GM12875 (cell line): Measurements from ENCODE around the gene UNC13B.

Source experiments
- H3K4me3 ChIP-seq: one replicate; pipeline ENCODE4 v1.5.1; 2011; ENCODE audit warnings: low read depth, low read length, control low read depth
- TF ChIP-seq, protein P1 (sequence below): IDR thresholded peaks from 2 replicates; pipeline ENCODE4 v1.5.1; 2011; ENCODE audit warnings: low read depth, mild to moderate bottlenecking, control low read depth, inconsistent platforms, low read length, moderate library complexity, borderline replicate concordance; ENCODE audit not compliant: insufficient read depth

Gene UNC13B

DNA sequence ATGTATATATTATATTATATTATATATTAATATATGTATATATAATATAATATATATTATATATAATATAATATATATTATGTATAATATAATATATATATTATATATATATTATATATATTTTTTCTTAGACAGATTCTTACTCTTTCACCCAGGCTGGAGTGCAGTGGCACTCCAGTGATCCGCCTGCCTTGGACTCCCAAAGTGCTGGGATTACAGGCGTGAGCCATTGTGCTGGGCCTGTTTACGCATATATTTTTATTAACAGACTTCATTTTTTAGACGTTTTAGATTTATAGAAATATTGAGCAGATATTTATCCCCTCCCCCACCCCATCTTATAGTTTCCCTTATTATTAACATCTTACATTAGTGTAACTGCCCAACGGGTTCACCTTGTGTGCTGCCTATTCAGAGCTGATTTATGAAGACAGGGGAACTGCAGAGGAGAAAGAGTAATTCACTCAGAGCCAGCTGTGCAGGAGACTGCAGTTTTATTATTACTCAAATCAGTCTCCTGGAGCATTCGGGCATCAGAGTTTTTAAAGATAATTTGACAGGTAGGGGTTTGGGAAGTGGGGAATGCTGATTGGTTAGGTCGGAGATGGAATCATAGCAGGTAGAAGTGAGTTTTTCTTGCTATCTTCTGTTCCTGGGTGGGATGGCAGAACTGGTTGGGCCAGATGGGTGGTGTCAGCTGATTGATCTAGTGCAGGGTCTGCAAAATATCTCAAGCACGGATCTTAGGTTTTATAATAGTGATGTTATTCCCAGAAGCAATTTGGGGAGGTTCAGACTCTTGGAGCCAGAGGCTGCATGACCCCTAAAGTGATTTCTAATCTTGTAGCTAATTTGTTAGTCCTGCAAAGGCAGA is 93.4 kb downstream of the UNC13B start:
- TF ChIP-seq, protein P1, sequence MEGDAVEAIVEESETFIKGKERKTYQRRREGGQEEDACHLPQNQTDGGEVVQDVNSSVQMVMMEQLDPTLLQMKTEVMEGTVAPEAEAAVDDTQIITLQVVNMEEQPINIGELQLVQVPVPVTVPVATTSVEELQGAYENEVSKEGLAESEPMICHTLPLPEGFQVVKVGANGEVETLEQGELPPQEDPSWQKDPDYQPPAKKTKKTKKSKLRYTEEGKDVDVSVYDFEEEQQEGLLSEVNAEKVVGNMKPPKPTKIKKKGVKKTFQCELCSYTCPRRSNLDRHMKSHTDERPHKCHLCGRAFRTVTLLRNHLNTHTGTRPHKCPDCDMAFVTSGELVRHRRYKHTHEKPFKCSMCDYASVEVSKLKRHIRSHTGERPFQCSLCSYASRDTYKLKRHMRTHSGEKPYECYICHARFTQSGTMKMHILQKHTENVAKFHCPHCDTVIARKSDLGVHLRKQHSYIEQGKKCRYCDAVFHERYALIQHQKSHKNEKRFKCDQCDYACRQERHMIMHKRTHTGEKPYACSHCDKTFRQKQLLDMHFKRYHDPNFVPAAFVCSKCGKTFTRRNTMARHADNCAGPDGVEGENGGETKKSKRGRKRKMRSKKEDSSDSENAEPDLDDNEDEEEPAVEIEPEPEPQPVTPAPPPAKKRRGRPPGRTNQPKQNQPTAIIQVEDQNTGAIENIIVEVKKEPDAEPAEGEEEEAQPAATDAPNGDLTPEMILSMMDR = no peak
- no peak overlapping the region for H3K4me3 ChIP-seq

DNA sequence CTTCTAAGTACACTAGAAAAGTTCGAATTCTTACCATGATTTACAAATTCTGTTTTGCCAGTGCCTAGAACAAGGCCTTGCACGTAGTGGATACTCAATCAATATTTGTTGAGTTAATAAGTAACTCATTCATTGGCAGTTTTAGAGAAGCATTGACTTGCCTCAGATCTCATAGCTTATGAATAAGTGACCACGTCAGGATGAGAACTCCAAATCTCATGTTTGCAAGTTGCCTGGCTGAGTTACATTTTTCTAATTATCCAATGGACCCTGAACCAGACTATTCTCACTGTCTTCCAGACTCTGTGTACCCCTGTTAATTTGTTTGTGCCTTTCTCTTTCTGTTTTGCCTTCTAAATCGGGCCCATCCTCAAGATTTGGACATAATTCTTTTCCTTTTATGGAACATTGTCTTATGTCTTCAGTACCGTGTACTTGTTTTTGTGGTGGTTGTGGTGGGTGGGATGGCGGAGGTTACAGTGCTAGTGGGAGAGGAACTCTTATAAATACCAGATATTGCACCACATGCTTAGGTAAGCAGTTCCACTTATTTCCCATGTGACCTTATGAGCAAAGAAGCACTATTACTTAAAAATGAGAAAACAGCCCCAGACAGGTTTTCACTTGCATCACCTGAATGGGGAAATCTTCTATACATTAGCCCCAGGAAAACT is 96.3 kb downstream of the UNC13B start:
- TF ChIP-seq, protein P1 = no peak
- H3K4me3 ChIP-seq = no peak overlapping the region

DNA sequence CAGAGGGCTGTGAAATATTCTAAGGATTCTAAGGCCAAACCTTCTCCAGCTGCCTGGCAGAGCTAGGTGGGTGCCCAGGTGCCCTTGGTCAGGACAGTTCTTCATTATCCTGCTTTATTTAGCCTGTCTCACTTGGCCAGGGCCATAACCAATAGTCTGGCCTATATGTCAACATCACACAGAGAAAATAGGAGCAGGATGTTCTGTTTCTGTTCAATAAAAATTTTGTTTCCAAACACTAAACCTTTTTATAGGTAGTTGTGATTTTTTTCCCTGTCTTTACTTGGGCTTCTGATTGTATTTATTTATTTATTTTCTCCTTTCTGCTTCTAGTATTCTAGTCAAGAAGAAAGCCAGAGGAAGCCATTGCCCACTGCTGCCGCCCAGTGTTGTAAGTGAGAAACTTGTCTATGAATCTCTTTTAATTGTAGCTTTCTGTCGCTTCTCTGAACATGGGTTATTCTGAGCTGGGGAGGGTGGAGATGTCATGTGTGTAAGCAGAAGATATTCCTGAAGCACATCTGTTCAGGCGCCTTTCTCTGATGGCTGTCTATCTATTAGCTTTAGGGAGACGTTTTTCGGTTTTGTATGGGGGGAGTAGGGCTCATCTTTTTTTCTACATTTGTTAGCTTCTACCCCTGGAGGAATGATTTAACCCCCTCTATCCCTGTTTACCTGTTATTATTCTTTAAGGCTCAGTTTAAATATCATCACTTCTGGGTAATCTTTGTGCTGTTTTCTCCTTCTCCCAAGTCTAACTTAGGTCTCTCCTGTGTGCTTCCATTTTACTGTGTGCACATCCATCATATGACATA is 97.1 kb downstream of the UNC13B start:
- no peak overlapping the region for H3K4me3 ChIP-seq
- TF ChIP-seq, protein P1 = peak; percentile 56; the same call in 1 of the 2 replicates

DNA sequence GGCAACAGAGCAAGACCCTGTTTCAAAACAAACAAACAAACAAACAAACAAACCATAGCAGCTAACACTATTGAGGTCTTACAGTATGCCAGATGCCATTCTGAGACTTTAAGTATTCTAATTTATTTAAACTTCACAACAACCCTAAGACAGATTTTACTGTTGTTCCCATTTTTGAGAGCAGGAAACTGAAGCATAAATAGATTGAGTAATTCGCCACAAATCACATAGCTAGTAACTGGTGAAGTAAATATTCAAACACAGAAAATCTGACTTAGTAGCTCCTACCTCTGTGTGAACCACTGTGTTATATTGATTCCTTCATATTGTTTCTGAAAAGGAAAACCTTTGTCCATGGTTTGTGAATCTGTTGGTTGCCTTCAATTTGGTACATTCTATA is 98.4 kb downstream of the UNC13B start:
- TF ChIP-seq, protein P1 = no peak

DNA sequence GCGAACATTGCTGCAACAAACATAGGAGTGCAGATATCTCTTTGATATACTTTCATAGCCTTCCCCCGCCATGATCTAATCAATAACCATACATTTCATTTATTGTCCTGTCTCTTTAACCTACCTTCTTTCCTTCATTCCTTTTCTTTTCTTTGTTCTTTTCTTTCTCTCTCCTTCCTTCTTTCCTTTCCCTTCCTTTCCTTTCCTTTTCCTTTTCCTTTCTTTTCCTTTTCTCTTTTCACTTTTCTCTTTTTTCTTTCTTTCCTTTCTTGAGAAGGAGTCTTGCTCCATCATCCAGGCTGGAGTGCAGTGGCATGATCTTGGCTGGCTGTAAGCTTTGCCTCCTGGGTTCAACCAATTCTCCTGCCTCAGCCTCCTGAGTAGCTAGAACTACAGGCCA is 100.3 kb downstream of the UNC13B start:
- no peak overlapping the region for H3K4me3 ChIP-seq
- TF ChIP-seq, protein P1 = no peak

More for the DNA sequence above, 98.4 kb downstream of the UNC13B start:
- no peak overlapping the region for H3K4me3 ChIP-seq

DNA sequence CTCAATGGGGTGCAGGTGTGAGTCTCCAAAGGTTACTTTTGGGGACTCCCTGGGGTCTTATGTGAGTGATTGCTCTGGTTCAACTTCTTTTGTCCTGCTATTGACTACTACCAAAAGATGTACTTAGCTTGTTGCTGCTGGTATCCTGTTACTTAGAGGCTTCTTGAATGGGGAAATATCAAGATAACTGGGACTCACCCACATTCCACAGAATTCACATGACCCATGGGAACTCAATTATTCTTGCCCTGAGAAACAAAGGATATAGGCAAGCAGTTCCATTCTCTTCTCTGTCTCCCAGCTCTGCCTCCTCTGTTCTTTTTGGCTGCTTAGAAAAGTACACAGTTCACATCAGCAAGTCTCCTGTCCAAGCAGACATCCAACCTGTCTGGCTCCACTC is 105.9 kb downstream of the UNC13B start:
- TF ChIP-seq, protein P1 = no peak

More for the DNA sequence above, 105.9 kb downstream of the UNC13B start:
- H3K4me3 ChIP-seq = no peak overlapping the region
